ENCODE measurements around the gene JPH2. TPM values are rescaled to one million over a fixed set of nuclear protein-coding genes. Genes with fewer than 3 reads are reported as not detected.

The JPH2 gene
- total and polyA plus RNA-seq, 4 donors = 0.09 to 1.3 (median 0.17) TPM; not detected in 1

- Histone ChIP-seq H3K9ac (ENCODE audit: low read depth in 1 of 2, low read length in 2 of 2) (no peak overlapping the region), H3K27me3 (ENCODE audit: control insufficient read depth in 4 of 4, insufficient read depth in 4 of 4, low read length in 3 of 4) (peaks cover 0 to 6% (median 3%) of the 10 kb centered on the region in 4 donors), H3K27ac (ENCODE audit: low read depth in 1 of 2, low read length in 2 of 2) (no peak overlapping the region), H3K4me3 (ENCODE audit: low read depth in 1 of 3, low read length in 3 of 3) (no peak overlapping the region), H3K36me3 (ENCODE audit: control insufficient read depth in 4 of 4, insufficient read depth in 3 of 4, low read depth in 1 of 4, low read length in 3 of 4) (no peaks in the 10 kb centered on the region), H3K4me1 (ENCODE audit: control insufficient read depth in 4 of 4, insufficient read depth in 4 of 4, low read length in 3 of 4) (peaks cover 0 to 5% (median 2%) of the 10 kb centered on the region in 4 donors), H3K9me3 (ENCODE audit: control insufficient read depth in 4 of 4, low read length in 3 of 4) (no peaks in the 10 kb centered on the region)
- no peak for DNase-seq (ENCODE audit: low spot score)
- 88% methylated on average over 14 of the region's 14 CpGs for WGBS
- TF ChIP-seq YY1 (IDR thresholded peaks at IDR 0.05) (no peak), ATF3 (IDR thresholded peaks at IDR 0.05) (no peak), RXRA (IDR thresholded peaks at IDR 0.05) (no peak), NR2F2 (IDR thresholded peaks at IDR 0.05) (no peak), HNF4G (IDR thresholded peaks at IDR 0.05) (no peak), CTCF (IDR thresholded peaks at IDR 0.05; ENCODE audit: low read depth, low read length, missing input control) (no peak), TAF1 (conservative IDR thresholded peaks at IDR 0.05) (no peak), FOXA2 (IDR thresholded peaks at IDR 0.05) (no peak), ZBTB33 (IDR thresholded peaks at IDR 0.05) (no peak), GABPA (IDR thresholded peaks at IDR 0.05 in 1 of 2, conservative IDR thresholded peaks at IDR 0.05 in 1 of 2) (no peak), REST (IDR thresholded peaks at IDR 0.05) (no peak), HNF4A (conservative IDR thresholded peaks at IDR 0.05) (no peak), EGR1 (IDR thresholded peaks at IDR 0.05; ENCODE audit: low read depth in 2 of 2) (no peak), MAX (IDR thresholded peaks at IDR 0.05) (no peak), RAD21 (IDR thresholded peaks at IDR 0.05) (no peak), FOXA1 (IDR thresholded peaks at IDR 0.05) (no peak), JUND (IDR thresholded peaks at IDR 0.05) (no peak), SP1 (IDR thresholded peaks at IDR 0.05) (no peak)
Measured at GRCh38 chr20:44186201-44186600, 787 bp downstream of the JPH2 start.
